Mucosa of descending colon (tissue), 3 donors: ENCODE measurements around the gene SRP68. TPM values are rescaled to one million over a fixed set of nuclear protein-coding genes. Genes with fewer than 3 reads are reported as not detected.
A peak's percentile ranks its signal among the peaks of the same experiment; 100 is the strongest.
"Not testable (repeated sequence)": the region's sequence is repeated elsewhere in the genome, so short reads cannot be mapped to it uniquely, and the experiment has no call there.

Experiments
- ATAC-seq: fragments of 200-7000 bp; cut with Tn5 transposase; one replicate; pipeline ENCODE4 v1.9.1; 2020; ENCODE audit warnings: mild to moderate bottlenecking, moderate library complexity
- DNase-seq, 3 donors: peaks; one replicate each; pipeline ENCODE4 v3.0.0-alpha.2; 2020
- H3K36me3 ChIP-seq: fragments of 200-600 bp; one replicate; pipeline ENCODE4 v1.8.0; 2021; ENCODE audit warnings: low read depth, mild to moderate bottlenecking
- H3K4me1 ChIP-seq: fragments of 200-600 bp; one replicate; pipeline ENCODE4 v1.8.0; 2021; ENCODE audit warnings: low read depth, mild to moderate bottlenecking
- H3K4me3 ChIP-seq: fragments of 200-600 bp; one replicate; pipeline ENCODE4 v1.8.0; 2021; ENCODE audit warnings: mild to moderate bottlenecking
- H3K9me3 ChIP-seq: fragments of 200-600 bp; one replicate; pipeline ENCODE4 v1.8.0; 2021; ENCODE audit warnings: mild to moderate bottlenecking
- intact Hi-C, 2 donors: fragments of 100-400 bp; cut with DNase I in 1 of 2; cut with micrococcal nuclease in 1 of 2; formaldehyde crosslinking; loops; one replicate each; pipeline versions ENCODE4 v1.11.0 to v1.11.1; 2022; cut with DNase I, micrococcal nuclease
- total RNA-seq, 3 donors: library from RNA; stranded (reverse); fragmentation: NEBNext Ultra II Directional in 2 of 3; extraction: Animal tissue kit (Norgen Biotek cat#: 25700) in 2 of 3; gene quantifications; one replicate each; pipeline versions ENCODE4 v1.2.1 to v1.2.4, GENCODE V29; 2021 to 2023
- TF ChIP-seq, protein P1 (sequence below): fragments of 200-600 bp; IDR thresholded peaks from one replicate; pipeline ENCODE4 v1.8.0; 2022; ENCODE audit warnings: antibody characterized with exemption, mild to moderate bottlenecking
- donor health status: DM: no; HTN: no; CAD: no; lungs with moderate emphysema.
- donor health status: DM: no; HTN: no; CAD: no.
- donor health status: DM: no; HTN: yes; CAD: no.

The SRP68 gene
- total RNA-seq, 3 donors from 2014 or later = 47.3 to 86.6 (median 53.0) TPM

DNA sequence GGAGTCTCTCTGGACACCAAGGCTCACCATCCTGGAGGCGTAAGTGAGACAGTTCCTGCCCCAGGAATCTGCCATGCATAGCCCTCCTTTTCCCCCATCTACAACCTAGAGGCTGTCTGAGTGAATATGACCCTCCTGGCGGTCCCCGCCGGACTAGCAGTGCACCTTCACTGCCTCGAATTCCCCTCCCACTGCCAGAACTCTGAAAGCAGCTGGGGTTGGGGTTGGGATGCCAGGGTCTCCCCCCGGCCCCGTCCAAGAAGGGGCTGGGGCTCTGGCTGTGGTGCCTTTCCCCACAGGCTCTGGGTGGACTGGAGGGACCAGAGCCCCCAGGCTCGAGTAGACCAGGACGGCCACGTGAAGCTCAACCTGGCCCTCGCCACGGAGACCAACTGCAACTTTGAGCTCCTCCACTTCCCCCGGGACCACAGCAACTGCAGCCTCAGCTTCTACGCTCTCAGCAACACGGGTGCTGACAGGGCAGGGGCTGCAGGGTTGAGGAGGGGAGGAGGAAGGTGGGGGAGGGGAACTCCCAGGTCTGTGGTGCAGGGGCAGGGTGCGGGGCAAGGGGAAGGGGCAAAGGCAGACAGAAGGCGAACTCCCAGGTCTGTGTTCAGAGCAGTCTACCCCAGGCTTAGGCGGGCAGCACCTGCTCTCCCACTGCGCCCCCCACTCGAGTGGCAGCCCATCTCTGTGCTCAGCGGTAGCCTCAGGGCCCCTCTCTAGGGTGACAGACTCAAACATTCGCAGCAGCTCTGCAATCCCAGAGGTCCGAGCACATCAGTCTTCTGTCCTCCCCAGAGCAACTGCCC, 7.8 kb upstream of the SRP68 start:
- DNase-seq (peak in 1 of 3 donors; percentile 44), ATAC-seq (peak; percentile 3)
- Histone ChIP-seq H3K4me3 (no peak overlapping the region), H3K36me3 (no peaks in the 10 kb centered on the region), H3K9me3 (no peaks in the 10 kb centered on the region), H3K4me1 (peaks cover 19% of the 10 kb centered on the region)
- TF ChIP-seq, protein P1, sequence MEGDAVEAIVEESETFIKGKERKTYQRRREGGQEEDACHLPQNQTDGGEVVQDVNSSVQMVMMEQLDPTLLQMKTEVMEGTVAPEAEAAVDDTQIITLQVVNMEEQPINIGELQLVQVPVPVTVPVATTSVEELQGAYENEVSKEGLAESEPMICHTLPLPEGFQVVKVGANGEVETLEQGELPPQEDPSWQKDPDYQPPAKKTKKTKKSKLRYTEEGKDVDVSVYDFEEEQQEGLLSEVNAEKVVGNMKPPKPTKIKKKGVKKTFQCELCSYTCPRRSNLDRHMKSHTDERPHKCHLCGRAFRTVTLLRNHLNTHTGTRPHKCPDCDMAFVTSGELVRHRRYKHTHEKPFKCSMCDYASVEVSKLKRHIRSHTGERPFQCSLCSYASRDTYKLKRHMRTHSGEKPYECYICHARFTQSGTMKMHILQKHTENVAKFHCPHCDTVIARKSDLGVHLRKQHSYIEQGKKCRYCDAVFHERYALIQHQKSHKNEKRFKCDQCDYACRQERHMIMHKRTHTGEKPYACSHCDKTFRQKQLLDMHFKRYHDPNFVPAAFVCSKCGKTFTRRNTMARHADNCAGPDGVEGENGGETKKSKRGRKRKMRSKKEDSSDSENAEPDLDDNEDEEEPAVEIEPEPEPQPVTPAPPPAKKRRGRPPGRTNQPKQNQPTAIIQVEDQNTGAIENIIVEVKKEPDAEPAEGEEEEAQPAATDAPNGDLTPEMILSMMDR = no peak
- intact Hi-C loops = no loop called here

DNA sequence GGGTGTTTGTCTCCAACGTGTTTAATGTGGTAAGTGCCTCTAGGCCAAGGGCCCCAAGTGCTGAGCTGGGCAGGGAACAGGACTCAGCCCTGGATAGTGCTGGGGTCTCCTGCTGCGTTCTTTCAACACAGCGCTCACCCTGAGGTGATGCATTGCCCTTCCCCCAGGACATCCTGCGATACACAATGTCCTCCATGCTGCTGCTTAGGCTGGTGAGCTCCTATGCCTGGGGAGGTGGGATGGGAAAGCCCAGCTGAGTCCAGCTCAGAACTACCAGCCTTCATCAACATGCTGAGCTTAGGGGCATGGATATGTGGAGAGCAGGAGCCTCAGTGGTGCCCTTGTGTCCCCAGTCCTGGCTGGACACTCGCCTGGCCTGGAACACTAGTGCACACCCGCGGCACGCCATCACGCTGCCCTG, 7.2 kb upstream of the SRP68 start:
- Histone ChIP-seq H3K4me1 (peaks cover 25% of the 10 kb centered on the region), H3K9me3 (no peaks in the 10 kb centered on the region), H3K36me3 (no peaks in the 10 kb centered on the region), H3K4me3 (no peak overlapping the region)
- intact Hi-C loops = no loop called here
- no peak for ATAC-seq
- peak in 1 of 3 donors; percentile 40 for DNase-seq
- TF ChIP-seq, protein P1 = no peak

DNA sequence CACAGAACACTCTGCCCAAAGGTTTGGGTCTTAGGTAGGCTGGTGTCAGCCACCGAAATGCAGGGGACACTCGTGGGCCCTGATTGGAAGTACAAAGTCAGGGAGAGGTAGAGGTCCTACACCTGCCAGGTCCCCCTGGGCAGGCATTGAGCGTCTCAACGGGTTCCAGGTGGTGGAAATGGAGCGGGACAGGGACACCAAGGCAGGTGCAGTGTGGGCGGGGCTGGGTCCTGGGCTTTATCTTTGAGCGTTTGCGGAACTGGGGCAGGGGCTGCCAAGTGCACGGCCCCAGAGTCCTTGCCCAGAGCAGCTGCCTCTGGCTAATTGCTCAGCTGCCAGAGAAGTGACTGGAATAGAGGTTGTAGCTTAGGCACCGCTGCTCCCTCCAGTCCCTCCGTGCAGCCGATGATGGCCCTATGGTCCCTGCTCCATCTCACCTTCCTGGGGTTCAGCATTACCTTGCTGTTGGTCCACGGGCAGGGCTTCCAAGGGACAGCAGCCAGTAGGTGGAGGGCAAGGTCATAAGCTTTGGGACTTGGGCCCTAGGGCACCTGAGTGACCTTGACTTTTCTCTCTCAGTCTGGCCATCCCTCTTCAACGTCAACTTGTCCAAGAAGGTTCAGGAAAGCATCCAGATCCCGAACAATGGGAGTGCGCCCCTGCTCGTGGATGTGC, 6.7 kb upstream of the SRP68 start, which contains the start of gene ZACN:
ZACN (plus strand) TSS at position 323 of the 675 bp plus-strand sequence; CDS start at position 406, 83 bp downstream.
- no peaks in the 10 kb centered on the region for H3K36me3 ChIP-seq
- no peak for ATAC-seq
- intact Hi-C loops = no loop called here
- no peaks in the 10 kb centered on the region for H3K9me3 ChIP-seq
- no peak within 1 kb of the TSS for H3K4me3 ChIP-seq
- peaks cover 27% of the 10 kb centered on the region for H3K4me1 ChIP-seq
- TF ChIP-seq, protein P1 = no peak
- DNase-seq = peak in 1 of 3 donors; percentile 49

DNA sequence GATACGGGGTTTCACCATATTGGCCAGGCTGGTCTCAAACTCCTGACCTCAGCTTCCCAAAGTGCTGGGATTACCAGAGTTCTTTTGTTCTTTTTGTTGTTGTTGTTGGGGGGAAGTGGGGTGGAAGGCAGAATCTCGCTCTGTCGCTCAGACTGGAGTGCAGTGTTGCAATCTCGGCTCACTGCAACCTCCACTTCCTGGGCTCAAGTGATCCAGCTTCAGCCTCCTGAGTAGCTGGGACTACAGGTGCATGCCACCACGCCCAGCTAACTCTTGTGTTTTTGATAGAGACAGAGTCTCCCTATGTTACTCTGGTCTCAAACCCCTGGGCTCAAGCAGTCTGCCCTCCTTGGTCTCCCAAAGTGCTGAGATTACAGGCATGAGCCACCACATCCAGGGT, 6.1 kb upstream of the SRP68 start:
- DNase-seq, H3K9me3 ChIP-seq, H3K36me3 ChIP-seq, H3K4me3 ChIP-seq, intact Hi-C loops, ATAC-seq: not testable (repeated sequence)
- peaks cover 27% of the 10 kb centered on the region for H3K4me1 ChIP-seq

DNA sequence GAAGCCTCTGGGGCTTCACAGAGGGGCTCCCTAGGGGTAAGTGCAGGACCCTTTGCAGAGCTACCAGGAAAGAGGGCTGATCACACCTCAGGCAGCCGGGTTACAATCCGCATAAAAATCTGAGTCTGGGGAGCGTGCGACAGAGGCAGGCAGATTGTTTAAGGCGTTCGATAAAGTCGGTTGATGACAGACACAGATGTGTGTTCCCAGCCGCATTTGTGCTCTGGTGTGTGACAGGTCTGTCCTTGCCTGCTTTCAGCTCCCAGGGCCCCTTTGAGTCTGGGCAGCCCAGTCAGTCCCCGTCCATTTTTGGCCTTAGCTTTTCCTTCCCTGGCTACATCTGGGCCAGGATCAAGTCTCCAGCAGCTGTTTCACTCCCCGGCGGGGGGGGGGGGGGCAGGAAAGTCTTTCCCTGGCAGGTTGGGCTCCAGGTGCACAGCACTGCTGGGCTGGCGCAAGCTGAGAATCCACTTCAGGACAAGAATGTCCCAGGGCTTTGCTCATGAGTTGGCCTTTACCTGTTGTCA, 5.3 kb upstream of the SRP68 start:
- Histone ChIP-seq H3K4me1 (peaks cover 31% of the 10 kb centered on the region), H3K4me3 (no peak overlapping the region), H3K9me3 (no peaks in the 10 kb centered on the region), H3K36me3 (no peaks in the 10 kb centered on the region)
- ATAC-seq (no peak), DNase-seq (no peak)
- intact Hi-C loops = no loop called here
- TF ChIP-seq, protein P1 = no peak
